AG04450 (cell line): Measurements from ENCODE around the gene PLEKHG4. TPM values are rescaled to one million over a fixed set of nuclear protein-coding genes. Genes with fewer than 3 reads are reported as not detected.
A peak's percentile ranks its signal among the peaks of the same experiment; 100 is the strongest.

ENCODE experiments used
- CTCF ChIA-PET: fragments of 300-600, 350-600 bp; formaldehyde crosslinking; extraction: SDS; loops from one replicate; lab custom pipeline; 2022; ENCODE audit warnings: antibody characterized with exemption, inconsistent platforms; lab: Charles Lee
- POLR2A ChIA-PET: fragments of 350-600 bp; formaldehyde crosslinking; extraction: SDS; loops from one replicate; lab custom pipeline; 2021; ENCODE audit warnings: antibody characterized with exemption, inconsistent platforms; lab: Yijun Ruan, JAX
- DNase-seq: peaks from one replicate; pipeline ENCODE4 v3.0.0-alpha.2; 2011; ENCODE audit warnings: low read depth, low spot score
- H3K27ac ChIP-seq: one replicate; pipeline ENCODE4 v1.5.1; 2012; ENCODE audit warnings: low read depth, low read length, control low read depth
- H3K27me3 ChIP-seq: one replicate; pipeline ENCODE4 v1.6.0; 2012; ENCODE audit warnings: low read length; ENCODE audit not compliant: control insufficient read depth, insufficient read depth
- H3K4me3 ChIP-seq: 2 replicates; pipeline ENCODE4 v1.5.1; 2011; ENCODE audit warnings: mild to moderate bottlenecking, low read depth, low read length, control low read depth
- H3K9me3 ChIP-seq: 2 replicates; pipeline ENCODE4 v1.5.1; 2012; ENCODE audit warnings: low read length; ENCODE audit not compliant: control insufficient read depth, insufficient read depth
- polyA plus RNA-seq: library from polyadenylated mRNA; depleted of rRNA; stranded (reverse); fragments of >200 nt; gene quantifications from 2 replicates; pipeline ENCODE4 v1.2.3, GENCODE V29; 2011
- TF ChIP-seq, protein P1 (sequence below): IDR thresholded peaks from 2 replicates; pipeline ENCODE4 v1.5.1; 2011; ENCODE audit warnings: low read depth, low read length, control low read depth, inconsistent platforms

The PLEKHG4 gene
- polyA plus RNA-seq, 1 experiment: 17.2 TPM

DNA sequence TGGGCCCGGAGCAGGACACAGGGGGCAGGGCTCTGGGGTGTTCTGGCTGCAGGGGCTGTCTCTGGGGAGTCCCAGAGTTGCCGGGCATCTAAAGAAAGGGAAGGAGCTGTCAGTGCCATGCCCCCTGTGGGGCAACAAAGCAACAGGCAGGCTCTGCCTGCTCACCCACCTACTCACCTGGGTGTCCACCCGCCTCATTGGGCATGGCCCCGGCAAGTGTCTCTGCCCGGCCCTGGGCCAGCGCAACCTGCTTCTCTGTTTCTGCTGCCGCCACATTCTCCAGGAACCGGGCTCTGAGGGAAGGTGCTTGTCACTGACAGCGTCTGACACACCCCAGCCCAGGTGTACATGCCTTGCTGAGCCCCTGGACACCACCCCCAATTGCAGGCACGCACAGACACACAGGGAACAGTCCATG lies 45.1 kb upstream of the PLEKHG4 start:
- H3K27ac ChIP-seq: no peak overlapping the region
- H3K9me3 ChIP-seq: peaks cover 4% of the 10 kb centered on the region; the same call in 1 of the 2 replicates
- no peaks in the 10 kb centered on the region for H3K27me3 ChIP-seq
- DNase-seq: no peak
- POLR2A ChIA-PET: interaction anchor here (0.6 to 1.7 kb wide), 3 partner anchors 10 to 13 kb away, joined by 3 to 7 read pairs (median 3); partner anchors contain the start of gene FHOD1
- H3K4me3 ChIP-seq: no peak overlapping the region
- CTCF ChIA-PET: no interaction called here
- TF ChIP-seq, protein P1, sequence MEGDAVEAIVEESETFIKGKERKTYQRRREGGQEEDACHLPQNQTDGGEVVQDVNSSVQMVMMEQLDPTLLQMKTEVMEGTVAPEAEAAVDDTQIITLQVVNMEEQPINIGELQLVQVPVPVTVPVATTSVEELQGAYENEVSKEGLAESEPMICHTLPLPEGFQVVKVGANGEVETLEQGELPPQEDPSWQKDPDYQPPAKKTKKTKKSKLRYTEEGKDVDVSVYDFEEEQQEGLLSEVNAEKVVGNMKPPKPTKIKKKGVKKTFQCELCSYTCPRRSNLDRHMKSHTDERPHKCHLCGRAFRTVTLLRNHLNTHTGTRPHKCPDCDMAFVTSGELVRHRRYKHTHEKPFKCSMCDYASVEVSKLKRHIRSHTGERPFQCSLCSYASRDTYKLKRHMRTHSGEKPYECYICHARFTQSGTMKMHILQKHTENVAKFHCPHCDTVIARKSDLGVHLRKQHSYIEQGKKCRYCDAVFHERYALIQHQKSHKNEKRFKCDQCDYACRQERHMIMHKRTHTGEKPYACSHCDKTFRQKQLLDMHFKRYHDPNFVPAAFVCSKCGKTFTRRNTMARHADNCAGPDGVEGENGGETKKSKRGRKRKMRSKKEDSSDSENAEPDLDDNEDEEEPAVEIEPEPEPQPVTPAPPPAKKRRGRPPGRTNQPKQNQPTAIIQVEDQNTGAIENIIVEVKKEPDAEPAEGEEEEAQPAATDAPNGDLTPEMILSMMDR: no peak

DNA sequence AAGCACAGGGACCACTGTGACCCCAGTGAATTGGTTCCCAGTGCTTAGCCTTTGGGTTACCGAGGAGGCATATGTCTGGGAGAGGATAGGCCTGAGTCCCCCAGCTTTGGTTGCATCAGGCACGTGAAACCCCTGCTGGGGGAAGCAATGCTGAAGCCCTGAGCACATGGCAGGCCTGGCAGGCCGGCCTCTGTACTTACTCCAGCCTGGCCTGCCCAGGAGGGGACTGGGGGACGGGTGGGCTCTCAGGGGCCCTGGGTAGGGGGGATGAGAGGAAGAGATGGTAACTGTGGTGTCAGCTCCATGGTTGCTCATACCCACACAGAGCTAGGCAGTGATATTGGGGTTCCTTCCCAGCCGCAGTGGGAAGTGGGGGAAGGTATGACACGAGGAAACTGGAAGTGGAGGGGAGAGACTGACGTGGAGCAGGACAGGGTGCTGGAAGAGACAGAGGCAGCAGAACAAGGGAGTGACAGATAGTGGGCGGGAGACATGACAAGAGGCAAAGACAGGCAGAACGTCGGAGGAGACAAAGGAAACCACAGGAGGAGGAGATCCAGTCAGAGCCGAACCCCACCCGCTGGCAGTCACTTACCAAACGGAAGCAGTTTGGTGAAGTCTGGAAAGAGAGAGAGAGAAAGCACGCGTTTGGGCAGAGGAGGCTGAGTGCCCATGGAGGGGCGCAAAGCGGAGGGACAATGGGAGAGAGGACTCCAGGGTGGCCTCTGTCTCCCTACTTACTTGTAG lies 43.3 kb upstream of the PLEKHG4 start:
- H3K9me3 ChIP-seq: peaks cover 4% of the 10 kb centered on the region; the same call in 1 of the 2 replicates
- peak overlapping the region; percentile 11 for H3K27ac ChIP-seq
- H3K27me3 ChIP-seq: no peaks in the 10 kb centered on the region
- no peak for DNase-seq
- TF ChIP-seq, protein P1: no peak
- no peak overlapping the region for H3K4me3 ChIP-seq
- POLR2A ChIA-PET: interaction anchor here (1.0 to 2.0 kb wide), 3 partner anchors 8 to 10 kb away, joined by 3 to 7 read pairs (median 7); partner anchors contain the start of gene TMEM208
- CTCF ChIA-PET: no interaction called here

DNA sequence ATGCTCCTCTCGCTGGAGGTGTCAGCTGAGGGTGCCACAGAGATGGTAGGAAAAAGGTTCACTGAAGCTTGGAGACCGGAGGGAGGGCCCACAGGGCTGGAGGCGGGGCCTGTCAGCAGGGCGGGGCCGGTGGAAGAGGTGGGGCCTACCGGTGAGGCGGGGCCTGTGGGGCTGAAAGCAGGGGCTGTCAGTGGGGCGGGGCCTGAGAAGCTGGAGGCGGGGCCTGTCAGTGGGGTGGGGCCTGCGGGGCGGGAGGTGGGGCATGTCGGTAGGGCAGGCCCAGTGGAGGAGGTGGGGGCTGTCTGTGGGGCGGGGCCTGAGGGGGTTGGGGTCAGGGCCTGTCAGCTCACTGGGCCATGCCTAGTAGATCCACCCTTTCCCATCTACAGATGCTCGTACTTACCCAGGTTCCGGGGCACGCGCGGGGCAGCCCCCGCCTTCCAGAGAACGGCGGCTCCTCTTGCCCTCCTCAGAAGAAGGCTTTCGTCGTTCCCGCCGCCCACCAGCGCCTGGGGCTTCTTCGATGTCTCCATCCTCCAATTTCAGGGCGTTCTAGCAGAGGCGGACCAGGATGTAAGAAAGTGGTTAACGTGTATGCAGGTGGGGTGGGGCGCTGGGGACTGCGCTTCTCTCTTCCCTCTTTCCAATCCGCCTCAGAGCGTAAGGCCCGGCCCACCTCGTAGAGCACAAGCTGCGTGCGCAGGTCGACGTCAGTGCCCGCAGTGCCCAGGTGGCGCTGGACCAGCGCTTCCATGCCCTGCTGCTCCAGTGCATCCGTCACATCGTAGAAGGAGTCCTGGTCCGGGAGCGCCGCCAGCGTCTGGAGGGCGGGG lies 42.6 kb upstream of the PLEKHG4 start:
- DNase-seq: no peak
- POLR2A ChIA-PET: interaction anchor here (0.5 to 2.0 kb wide), 3 partner anchors 9 to 35 kb away, joined by 3 to 7 read pairs (median 6); partner anchors contain the start of gene TMEM208
- TF ChIP-seq, protein P1: no peak

DNA sequence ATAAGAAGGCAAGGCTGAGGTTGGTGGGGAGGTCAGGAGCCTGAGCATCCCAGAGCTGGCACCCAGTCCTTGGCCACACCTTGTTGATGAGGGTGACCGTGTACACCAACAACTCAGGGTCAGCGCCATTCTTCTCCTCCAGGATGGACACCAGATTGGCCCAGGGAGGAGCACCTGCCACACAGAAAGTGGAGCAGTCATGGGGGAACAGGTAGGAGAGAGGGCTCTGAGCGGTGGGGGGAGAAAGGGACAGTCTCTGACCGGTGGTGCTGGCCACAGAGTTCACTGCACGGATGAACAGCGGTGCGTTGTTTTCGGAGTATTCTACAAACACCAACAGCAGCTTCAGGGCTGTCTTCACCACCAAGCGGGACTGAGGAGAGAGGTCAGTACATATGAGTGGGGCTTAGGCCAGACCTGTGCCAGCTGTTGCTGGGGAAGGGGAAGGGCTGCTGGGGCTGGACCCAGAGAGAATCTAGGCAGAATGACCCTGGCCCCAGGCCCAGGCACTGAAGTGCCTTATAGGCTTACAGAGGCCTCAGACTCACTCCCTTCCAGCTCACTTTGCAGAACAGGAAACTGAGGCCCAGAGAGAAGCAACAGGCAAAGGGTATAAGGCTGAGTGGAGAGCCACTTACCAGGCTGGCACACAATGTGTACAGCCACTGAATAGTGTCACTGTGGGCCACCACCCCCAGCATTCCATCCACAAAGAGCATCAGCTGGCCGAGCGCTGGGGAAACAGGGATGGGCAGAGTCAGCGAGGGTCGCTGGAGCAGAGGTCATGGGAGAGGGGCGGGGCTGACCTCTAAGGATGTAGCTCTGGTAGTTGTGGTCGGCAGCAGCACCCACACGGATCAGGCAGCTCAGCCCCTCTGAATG lies 41.7 kb upstream of the PLEKHG4 start:
- DNase-seq: no peak
- H3K9me3 ChIP-seq: peaks cover 4% of the 10 kb centered on the region; the same call in 1 of the 2 replicates
- CTCF ChIA-PET: no interaction called here
- H3K27me3 ChIP-seq: no peaks in the 10 kb centered on the region
- TF ChIP-seq, protein P1: no peak
- no peak overlapping the region for H3K4me3 ChIP-seq
- H3K27ac ChIP-seq: no peak overlapping the region
- POLR2A ChIA-PET: interaction anchor here (1.5 kb wide), 1 partner anchor 10 kb away, joined by 8 read pairs; the partner anchor contains the start of gene FHOD1

More for the DNA sequence above, 42.6 kb upstream of the PLEKHG4 start:
- H3K27me3 ChIP-seq: no peaks in the 10 kb centered on the region
- peak overlapping the region; percentile 11 for H3K27ac ChIP-seq
- CTCF ChIA-PET: no interaction called here
- H3K4me3 ChIP-seq: no peak overlapping the region
- H3K9me3 ChIP-seq: peaks cover 4% of the 10 kb centered on the region; the same call in 1 of the 2 replicates
